ENCODE data around the gene WNT3. TPM values are rescaled to one million over a fixed set of nuclear protein-coding genes. Genes with fewer than 3 reads are reported as not detected.
A peak's percentile ranks its signal among the peaks of the same experiment; 100 is the strongest.

WNT3 gene
- total RNA-seq, 1 donor from 2014 or later: not detected

GRCh38 chr17:46772475-46773220 lies 45.8 kb downstream of the WNT3 start:
- TF ChIP-seq CTCF (IDR thresholded peaks at IDR 0.05): no peak
- H3K36me3 ChIP-seq: no peaks in the 10 kb centered on the region
- H3K27ac ChIP-seq: no peak overlapping the region
- DNase-seq (ENCODE audit: low spot score in 2 of 2): no peak
- H3K4me1 ChIP-seq: peaks cover 2 to 15% of the 10 kb centered on the region in 2 donors
- intact Hi-C loops (cut with DNase I): no loop called here
- H3K27me3 ChIP-seq: no peaks in the 10 kb centered on the region
- H3K9me3 ChIP-seq: no peaks in the 10 kb centered on the region
- H3K4me3 ChIP-seq: peak overlapping the region; percentile 63 to 74

- H3K9me3 ChIP-seq: no peaks in the 10 kb centered on the region
- H3K36me3 ChIP-seq: no peaks in the 10 kb centered on the region
- no peak for TF ChIP-seq CTCF (IDR thresholded peaks at IDR 0.05)
- H3K27me3 ChIP-seq: no peaks in the 10 kb centered on the region
- intact Hi-C loops (cut with DNase I): no loop called here
- H3K4me3 ChIP-seq: peak overlapping the region; percentile 63 to 74
- H3K27ac ChIP-seq: no peak overlapping the region
- peaks cover 2 to 15% of the 10 kb centered on the region in 2 donors for H3K4me1 ChIP-seq
- DNase-seq (ENCODE audit: low spot score in 2 of 2): no peak
Observed at GRCh38 chr17:46771561-46772474, 46.7 kb downstream of the WNT3 start.

GRCh38 chr17:46770818-46771560 lies 47.5 kb downstream of the WNT3 start:
- no peak for DNase-seq (ENCODE audit: low spot score in 2 of 2)
- Histone ChIP-seq H3K36me3 (no peaks in the 10 kb centered on the region), H3K4me3 (peak overlapping the region; percentile 59 to 74), H3K27ac (no peak overlapping the region), H3K4me1 (peaks cover 2 to 15% of the 10 kb centered on the region in 2 donors), H3K27me3 (no peaks in the 10 kb centered on the region), H3K9me3 (no peaks in the 10 kb centered on the region)
- no peak for TF ChIP-seq CTCF (IDR thresholded peaks at IDR 0.05)
- intact Hi-C loops (cut with DNase I): no loop called here

GRCh38 chr17:46770439-46770817 lies 48.1 kb downstream of the WNT3 start:
- H3K27me3 ChIP-seq: no peaks in the 10 kb centered on the region
- no peak for DNase-seq (ENCODE audit: low spot score in 2 of 2)
- no peak for TF ChIP-seq CTCF (IDR thresholded peaks at IDR 0.05)
- no peaks in the 10 kb centered on the region for H3K36me3 ChIP-seq
- no peak overlapping the region for H3K27ac ChIP-seq
- peak overlapping the region in 1 of 2 donors; percentile 74 for H3K4me3 ChIP-seq
- H3K4me1 ChIP-seq: peaks cover 2 to 15% of the 10 kb centered on the region in 2 donors
- no peaks in the 10 kb centered on the region for H3K9me3 ChIP-seq
- intact Hi-C loops (cut with DNase I): no loop called here

All from ascending aorta (tissue), 2 donors.